Measurements from ENCODE around the gene NCOR1. TPM values are rescaled to one million over a fixed set of nuclear protein-coding genes. Genes with fewer than 3 reads are reported as not detected.

Gene NCOR1
- total RNA-seq, 1 experiment from 2014 or later: 124 TPM

- TF ChIP-seq CTCF (IDR thresholded peaks at IDR 0.05) (no peak), E2F4 (CRISPR knock-in tag; IDR thresholded peaks at IDR 0.05; ENCODE audit: borderline replicate concordance, low read depth) (no peak), ETV6 (CRISPR knock-in tag; IDR thresholded peaks at IDR 0.05) (no peak), JUN (CRISPR knock-in tag; IDR thresholded peaks at IDR 0.05) (no peak), NR3C1 (CRISPR knock-in tag; conservative IDR thresholded peaks at IDR 0.05; ENCODE audit: low read depth) (no peak)
Observed at GRCh38 chr17:16002708-16003260, 212.6 kb downstream of the NCOR1 start (continued).

- Mint-ChIP-seq H3K9me3 (peaks cover 10% of the 10 kb centered on the region), H3K4me1 (peaks cover 17% of the 10 kb centered on the region), H3K27ac (no peak overlapping the region), H3K36me3 (peaks cover 58% of the 10 kb centered on the region), H3K4me3 (peak overlapping the region; percentile 95), H3K27me3 (ENCODE audit: low read depth) (no peaks in the 10 kb centered on the region)
- DNase-seq (ENCODE audit: low spot score) (no peak), ATAC-seq (no peak)
- CTCF ChIA-PET: no interaction called here
- TF ChIP-seq SP1 (CRISPR knock-in tag; conservative IDR thresholded peaks at IDR 0.05): no peak
- no peak for TF ChIP-seq ZNF121 (CRISPR knock-in tag; IDR thresholded peaks at IDR 0.05)
- no peak for TF ChIP-seq NR1H2 (CRISPR knock-in tag; IDR thresholded peaks at IDR 0.05)
- TF ChIP-seq IRF2 (CRISPR knock-in tag; IDR thresholded peaks at IDR 0.05; ENCODE audit: borderline replicate concordance, low read depth): no peak
- POLR2A ChIA-PET: no interaction called here
Observed at GRCh38 chr17:16001226-16001897, 214.0 kb downstream of the NCOR1 start.

GRCh38 chr17:15999974-16000827, 215.1 kb downstream of the NCOR1 start:
- Mint-ChIP-seq H3K4me3 (peak overlapping the region; percentile 95), H3K9me3 (peaks cover 10% of the 10 kb centered on the region), H3K36me3 (peaks cover 46% of the 10 kb centered on the region), H3K27me3 (ENCODE audit: low read depth) (no peaks in the 10 kb centered on the region), H3K27ac (peak overlapping the region; percentile 92), H3K4me1 (peaks cover 17% of the 10 kb centered on the region)
- ChIA-PET CTCF (interaction anchor here (1.7 to 4.7 kb wide), 2 partner anchors 34 to 55 kb away, joined by 18 to 47 read pairs; partner anchors contain the start of gene ADORA2B), POLR2A (interaction anchor here (1.0 kb wide), 1 partner anchor 55 kb away, joined by 6 read pairs; the partner anchor contains the start of gene ADORA2B)
- no peak for TF ChIP-seq ATF1 (CRISPR knock-in tag; IDR thresholded peaks at IDR 0.05)
- 0 out of 2 replicates have a peak, but pooled peaks have one; percentile 2 for TF ChIP-seq ESRRA (CRISPR knock-in tag; IDR thresholded peaks at IDR 0.05; ENCODE audit: borderline replicate concordance)
- no peak for TF ChIP-seq ZNF416 (CRISPR knock-in tag; IDR thresholded peaks at IDR 0.05)
- peak; percentile 49; the same call in 1 of the 2 replicates for TF ChIP-seq KAT7 (CRISPR knock-in tag; IDR thresholded peaks at IDR 0.05; ENCODE audit: borderline replicate concordance)
- TF ChIP-seq STAT6 (CRISPR knock-in tag; conservative IDR thresholded peaks at IDR 0.05; ENCODE audit: low read depth): peak; percentile 89; the same call in 1 of the 2 replicates
- DNase-seq (ENCODE audit: low spot score) (no peak), ATAC-seq (peak; percentile 58)

All from WTC11 (cell line).